Left hindlimb (tissue), 1 donor: ENCODE measurements around the gene ENAM.
"Not testable (repeated sequence)": the region's sequence is repeated elsewhere in the genome, so short reads cannot be mapped to it uniquely, and the experiment has no call there.

ENCODE experiments used
- DNase-seq: peaks from one replicate; pipeline ENCODE4 v3.0.0-alpha.2; 2018

ENAM gene

DNA sequence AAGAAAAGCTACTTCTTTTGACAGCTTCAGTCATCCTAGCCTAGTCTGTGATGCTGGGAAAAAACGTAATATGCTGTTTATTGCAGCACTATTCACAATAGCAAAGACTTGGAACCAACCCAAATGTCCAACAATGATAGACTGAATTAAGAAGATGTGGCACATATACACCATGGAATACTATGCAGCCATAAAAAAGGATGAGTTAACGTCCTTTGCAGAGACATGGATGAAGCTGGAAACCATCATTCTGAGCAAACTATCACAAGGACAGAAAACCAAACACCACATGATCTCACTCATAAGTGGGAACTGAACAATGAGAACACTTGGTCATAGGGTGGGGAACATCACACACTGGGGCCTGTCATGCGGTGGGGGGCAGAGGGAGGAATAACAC is 53.6 kb downstream of the ENAM start:
- not testable (repeated sequence) for DNase-seq

- DNase-seq: no peak
Observed at GRCh38 chr4:70687392-70687791, 58.8 kb downstream of the ENAM start.

DNA sequence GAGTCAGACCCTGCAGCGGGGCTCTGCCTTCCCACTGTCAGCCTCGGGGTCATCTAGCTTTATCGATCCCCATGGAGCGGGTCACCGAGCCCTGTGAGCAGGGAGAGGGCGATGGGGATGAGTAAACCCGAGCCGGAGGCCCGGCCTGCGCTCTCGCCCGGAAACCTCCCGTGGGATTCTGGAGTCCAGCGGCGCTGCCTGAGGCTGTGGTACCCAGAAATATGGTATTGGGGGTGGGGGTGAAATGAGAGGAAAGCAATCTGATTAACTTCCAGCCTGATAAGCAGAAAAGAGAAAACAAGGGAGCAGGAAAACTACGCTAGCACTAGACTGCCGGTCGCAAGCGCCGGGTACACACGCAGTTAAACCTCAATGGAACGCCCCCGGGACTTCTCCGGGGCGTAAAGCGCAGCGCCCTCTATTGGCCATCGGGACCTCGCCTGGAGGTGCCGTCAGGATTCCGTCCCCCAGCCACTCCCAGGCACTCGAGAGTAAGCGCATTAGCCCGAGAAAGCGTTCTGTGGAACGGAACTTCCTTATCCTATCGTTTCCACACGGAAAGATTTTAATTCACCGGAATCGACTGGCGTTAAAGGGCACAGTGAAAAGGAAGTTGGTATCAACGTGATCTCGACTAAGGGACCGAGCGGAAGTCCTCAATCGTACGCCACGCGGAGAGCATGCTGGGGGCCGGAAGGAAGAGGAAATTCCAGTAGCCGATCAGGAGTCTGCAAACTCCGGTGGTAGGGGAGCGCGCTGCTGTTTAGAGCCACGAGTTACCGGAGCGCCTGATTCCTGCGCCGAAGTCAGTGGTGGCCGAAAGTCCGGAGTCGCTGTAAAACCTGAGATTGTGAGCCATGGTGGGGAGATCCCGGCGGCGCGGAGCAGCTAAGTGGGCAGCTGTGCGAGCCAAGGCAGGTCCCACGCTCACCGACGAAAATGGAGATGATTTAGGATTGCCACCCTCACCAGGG is 59.6 kb downstream of the ENAM start, which contains the start of gene UTP3:
UTP3 (plus strand) TSS at position 712 of the 974 bp plus-strand sequence; CDS start at position 858, 146 bp downstream.
- peak; percentile 98 for DNase-seq

GRCh38 chr4:70688795-70689231 is 60.3 kb downstream of the ENAM start:
- no peak for DNase-seq

GRCh38 chr4:70691661-70692060 is 63.1 kb downstream of the ENAM start:
- no peak for DNase-seq

GRCh38 chr4:70694633-70695032 is 66.1 kb downstream of the ENAM start:
- not testable (repeated sequence) for DNase-seq
